WI38 (cell line): ENCODE results near the gene MICAL2.

ENCODE experiments used
- H3K4me3 ChIP-seq: 2 replicates; pipeline ENCODE4 v1.5.1; 2011; ENCODE audit warnings: low read depth, mild to moderate bottlenecking, control low read depth, low read length
- CTCF ChIP-seq: IDR thresholded peaks from 2 replicates; pipeline ENCODE4 v1.5.1; 2012; ENCODE audit warnings: low read depth, mild to moderate bottlenecking, control low read depth, low read length

MICAL2 gene

GRCh38 chr11:12092714-12093113 is 17.7 kb upstream of the MICAL2 start:
- TF ChIP-seq CTCF = no peak
- H3K4me3 ChIP-seq = no peak overlapping the region

- TF ChIP-seq CTCF = no peak
- no peak overlapping the region for H3K4me3 ChIP-seq
Measured at GRCh38 chr11:12094872-12095800, 15.3 kb upstream of the MICAL2 start.

GRCh38 chr11:12097219-12097618 is 13.2 kb upstream of the MICAL2 start:
- no peak for TF ChIP-seq CTCF
- no peak overlapping the region for H3K4me3 ChIP-seq

GRCh38 chr11:12098601-12099000 is 11.8 kb upstream of the MICAL2 start:
- H3K4me3 ChIP-seq = no peak overlapping the region
- TF ChIP-seq CTCF = no peak

- TF ChIP-seq CTCF = no peak
- no peak overlapping the region for H3K4me3 ChIP-seq
Measured at GRCh38 chr11:12099132-12099873, 11.1 kb upstream of the MICAL2 start.

GRCh38 chr11:12100429-12100828 is 10.0 kb upstream of the MICAL2 start:
- no peak overlapping the region for H3K4me3 ChIP-seq
- TF ChIP-seq CTCF = no peak

GRCh38 chr11:12100841-12101242 is 9.5 kb upstream of the MICAL2 start:
- H3K4me3 ChIP-seq = no peak overlapping the region
- TF ChIP-seq CTCF = no peak
